Right renal cortex interstitium (tissue), 3 donors: ENCODE data around the gene AAGAB. TPM values are rescaled to one million over a fixed set of nuclear protein-coding genes. Genes with fewer than 3 reads are reported as not detected.

Source experiments
- DNase-seq, 3 donors: peaks; one replicate each; pipeline ENCODE4 v3.0.0-alpha.2; 2013; ENCODE audit warnings: low read depth in 3 of 3, low spot score in 2 of 3
- polyA plus RNA-seq, 3 donors: library from polyadenylated mRNA; unstranded; fragments of 120-200 nt; gene quantifications; one replicate each; pipeline ENCODE4 v1.2.1, GENCODE V29; 2013; ENCODE audit not compliant: insufficient read length in 3 of 3

AAGAB gene
- polyA plus RNA-seq, 3 donors: 62.8 to 72.1 (median 63.3) TPM

DNA sequence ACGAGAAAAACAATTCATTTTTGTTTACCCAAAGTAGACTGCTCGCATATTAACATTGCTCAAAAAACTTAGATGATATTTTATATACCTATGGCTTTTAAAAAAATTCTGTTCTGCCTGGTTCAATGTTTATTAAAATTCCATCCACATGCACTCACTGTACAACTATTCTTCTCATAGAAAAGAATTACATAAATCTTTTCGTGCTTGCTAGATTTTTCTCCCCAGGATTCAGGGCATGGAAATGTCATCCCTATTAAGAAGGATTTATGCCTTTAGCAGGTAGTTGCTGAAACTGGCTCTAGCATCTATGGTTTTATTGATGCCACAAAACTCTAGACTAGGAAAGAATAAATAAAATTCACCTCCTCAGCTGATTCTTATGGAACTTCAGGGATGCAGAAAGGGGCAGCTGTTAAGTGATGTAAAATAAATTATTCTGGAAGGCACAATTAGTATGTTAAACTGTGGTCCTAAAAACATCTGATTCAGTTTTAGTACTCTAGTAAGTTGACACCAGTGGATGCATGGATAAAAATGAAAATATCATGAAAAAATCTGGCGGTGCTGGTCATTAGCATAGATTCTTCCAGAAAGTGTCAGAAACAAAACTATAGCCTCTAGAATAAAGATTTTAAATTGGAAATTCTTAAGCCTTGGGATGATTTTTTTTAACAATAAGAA is 41.6 kb downstream of the AAGAB start:
- no peak for DNase-seq

DNA sequence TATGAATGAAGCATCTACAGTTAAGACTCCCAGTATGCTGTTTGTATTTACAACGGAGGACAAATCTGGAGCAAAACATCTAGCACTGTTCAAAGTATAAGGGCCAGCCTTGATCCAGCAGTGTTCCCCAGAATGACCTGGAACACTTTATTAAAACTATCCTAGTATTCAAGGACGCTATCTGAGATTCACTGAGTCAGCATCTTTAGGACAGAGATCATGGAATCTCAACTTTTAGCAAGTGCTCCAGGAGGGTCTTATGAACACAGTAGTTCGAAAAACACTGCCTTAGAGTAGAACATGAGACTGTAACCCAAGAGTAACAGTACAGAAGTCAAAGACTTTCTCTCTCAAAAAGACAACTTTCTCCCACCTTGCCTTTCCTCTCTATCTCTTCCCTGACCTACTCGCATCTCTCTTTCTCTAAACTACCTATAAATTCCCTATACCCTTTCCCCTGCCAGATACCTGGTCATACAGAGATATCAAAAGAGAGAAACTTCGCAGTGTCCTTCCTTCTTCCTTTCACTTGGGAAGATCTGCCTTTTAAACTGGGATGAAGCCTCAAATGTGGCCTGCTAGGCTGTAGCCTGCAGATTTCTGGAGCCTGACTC is 43.8 kb downstream of the AAGAB start:
- DNase-seq: no peak

GRCh38 chr15:67208396-67208795 is 46.1 kb downstream of the AAGAB start:
- no peak for DNase-seq

- DNase-seq: no peak
These were observed 46.8 kb downstream of the AAGAB start for GRCh38 chr15:67207555-67208207.

DNA sequence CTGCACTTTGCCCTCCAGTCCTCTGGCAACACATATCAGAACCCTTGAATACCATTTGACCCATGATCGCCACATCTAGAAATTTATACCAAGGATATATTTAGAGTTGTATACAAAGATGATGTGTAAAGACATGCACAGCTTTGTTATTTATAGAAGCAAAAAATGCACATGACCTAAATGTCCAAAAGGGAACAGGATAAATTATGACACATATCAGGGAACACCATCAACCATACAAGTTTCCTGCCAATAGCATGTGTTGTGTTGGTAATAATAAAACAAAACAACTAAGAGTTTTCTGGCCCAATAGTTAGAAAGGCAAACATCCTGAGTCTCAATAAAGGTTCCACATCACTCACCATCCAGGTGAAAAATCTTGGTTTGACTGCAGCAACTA is 51.5 kb downstream of the AAGAB start:
- no peak for DNase-seq

- no peak for DNase-seq
These were observed 52.4 kb downstream of the AAGAB start for GRCh38 chr15:67202091-67202490.

GRCh38 chr15:67201136-67201535 is 53.3 kb downstream of the AAGAB start:
- DNase-seq: no peak

GRCh38 chr15:67199881-67200763 is 54.3 kb downstream of the AAGAB start:
- DNase-seq: no peak

DNA sequence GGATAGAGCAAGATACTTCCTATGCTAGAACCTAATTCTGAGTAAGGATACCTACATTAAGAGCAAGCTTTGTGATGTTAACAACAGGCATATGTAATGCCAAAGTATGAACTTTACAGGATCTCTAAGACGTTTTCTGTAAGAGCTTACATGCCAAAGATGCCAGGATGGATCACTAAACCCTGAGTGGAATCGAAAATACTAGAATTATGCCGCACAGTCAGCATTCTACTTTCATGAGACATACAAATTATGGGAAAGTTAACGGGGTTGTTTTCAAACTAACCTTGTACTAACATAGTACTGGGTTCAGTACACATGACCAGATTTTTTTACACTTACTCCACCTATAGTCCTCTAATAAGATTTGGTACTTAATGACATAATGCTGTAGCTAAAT is 55.1 kb downstream of the AAGAB start:
- DNase-seq: no peak

- DNase-seq: no peak
These were observed 56.2 kb downstream of the AAGAB start for GRCh38 chr15:67198157-67198754.

DNA sequence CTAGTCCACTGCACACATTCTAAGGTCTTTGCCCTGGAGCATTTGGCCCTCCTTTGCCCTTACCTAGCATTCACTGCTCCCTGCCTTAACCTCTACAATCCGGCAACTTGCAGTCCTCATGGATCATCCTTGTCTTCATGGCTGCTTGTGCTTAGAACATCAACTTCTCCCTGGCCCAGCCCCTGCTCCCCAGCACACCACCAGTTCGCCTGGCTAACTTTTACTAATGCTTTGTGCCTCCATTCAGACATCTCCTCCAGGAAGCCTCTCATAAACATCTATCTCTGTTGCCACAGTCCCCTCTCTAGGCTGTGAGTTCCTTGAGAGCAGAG is 57.1 kb downstream of the AAGAB start:
- DNase-seq: no peak

DNA sequence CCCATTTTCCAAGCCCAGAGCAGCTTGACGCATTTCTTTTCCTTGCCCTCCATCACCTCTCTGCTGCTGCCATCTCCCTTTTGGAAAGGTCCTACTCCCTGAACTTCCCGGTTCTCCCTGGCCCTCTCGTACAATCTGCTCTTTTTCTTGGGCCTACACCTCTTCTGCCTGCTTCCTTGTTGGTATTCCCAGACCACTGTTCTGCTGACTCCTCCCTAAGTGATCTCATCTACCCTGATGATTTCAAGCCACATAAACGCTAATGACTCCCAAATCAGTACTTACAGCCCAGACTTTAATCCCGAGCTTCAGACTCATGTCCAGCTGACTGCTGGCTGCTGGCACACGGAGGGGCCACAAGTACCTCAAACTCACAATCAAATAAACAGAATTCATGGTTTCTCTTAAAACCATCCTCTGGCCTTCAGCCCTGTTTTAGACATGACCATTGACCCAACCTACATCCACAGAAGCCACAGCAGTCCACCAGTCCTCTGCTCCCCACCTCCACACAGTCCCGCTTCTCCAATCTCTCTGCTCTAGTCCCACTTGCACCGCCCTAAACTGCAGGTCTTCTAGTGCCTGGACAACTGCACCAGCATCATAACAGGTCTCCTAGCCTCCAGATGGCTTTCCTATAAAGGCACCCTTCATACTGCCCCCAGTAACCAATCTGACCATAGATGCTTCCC is 57.6 kb downstream of the AAGAB start:
- no peak for DNase-seq

GRCh38 chr15:67196222-67196621 is 58.2 kb downstream of the AAGAB start:
- DNase-seq: no peak

DNA sequence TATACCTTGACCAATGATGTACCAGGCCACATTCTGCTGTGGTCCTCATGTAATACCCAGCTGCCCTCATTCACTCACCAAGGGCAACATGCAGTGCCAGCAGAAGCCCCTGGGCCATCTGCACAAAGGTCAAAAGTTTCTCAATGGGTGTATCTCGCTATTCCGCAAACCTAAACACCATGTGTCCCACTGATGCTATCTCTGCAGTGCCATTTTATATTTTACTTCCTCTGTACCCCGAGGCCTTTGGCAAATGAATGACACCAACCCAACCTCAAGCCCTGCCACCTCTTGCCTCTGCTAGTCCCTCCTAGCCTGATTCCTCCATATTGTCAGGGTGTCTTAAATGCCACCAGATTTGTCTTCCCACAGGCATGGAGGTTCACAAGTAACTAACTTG is 59.2 kb downstream of the AAGAB start:
- no peak for DNase-seq

DNA sequence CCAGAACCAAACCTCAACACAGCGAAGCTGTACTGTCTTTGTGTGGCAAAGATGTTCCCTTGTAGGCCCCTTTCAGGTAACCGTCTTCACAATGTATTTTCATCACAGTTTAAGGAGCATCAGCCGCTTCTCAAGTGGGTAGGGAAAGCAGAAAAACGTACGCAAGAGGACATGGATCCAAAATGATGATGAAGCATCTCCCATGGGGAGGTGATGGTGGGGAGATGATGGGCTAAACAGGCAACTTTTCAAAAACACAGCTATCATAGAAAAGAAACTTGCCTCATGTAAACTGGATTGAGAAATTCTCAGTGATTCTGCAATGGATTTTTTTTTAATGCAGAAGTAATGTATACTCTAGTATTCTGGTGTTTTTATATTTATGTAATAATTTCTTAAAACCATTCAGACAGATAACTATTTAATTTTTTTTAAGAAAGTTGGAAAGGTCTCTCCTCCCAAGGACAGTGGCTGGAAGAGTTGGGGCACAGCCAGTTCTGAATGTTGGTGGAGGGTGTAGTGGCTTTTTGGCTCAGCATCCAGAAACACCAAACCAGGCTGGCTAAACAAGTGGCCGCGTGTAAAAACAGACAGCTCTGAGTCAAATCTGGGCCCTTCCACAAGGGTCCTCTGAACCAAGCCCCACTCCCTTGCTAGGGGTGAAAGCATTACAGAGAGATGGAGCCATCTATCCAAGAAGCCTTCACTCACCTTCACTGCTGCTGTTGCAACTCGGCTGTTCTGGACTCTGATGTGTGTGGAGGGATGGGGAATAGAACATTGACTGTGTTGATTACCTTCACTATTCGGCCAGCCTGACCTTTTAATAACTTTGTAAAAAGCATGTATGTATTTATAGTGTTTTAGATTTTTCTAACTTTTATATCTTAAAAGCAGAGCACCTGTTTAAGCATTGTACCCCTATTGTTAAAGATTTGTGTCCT is 60.0 kb downstream of the AAGAB start:
- no peak for DNase-seq

DNA sequence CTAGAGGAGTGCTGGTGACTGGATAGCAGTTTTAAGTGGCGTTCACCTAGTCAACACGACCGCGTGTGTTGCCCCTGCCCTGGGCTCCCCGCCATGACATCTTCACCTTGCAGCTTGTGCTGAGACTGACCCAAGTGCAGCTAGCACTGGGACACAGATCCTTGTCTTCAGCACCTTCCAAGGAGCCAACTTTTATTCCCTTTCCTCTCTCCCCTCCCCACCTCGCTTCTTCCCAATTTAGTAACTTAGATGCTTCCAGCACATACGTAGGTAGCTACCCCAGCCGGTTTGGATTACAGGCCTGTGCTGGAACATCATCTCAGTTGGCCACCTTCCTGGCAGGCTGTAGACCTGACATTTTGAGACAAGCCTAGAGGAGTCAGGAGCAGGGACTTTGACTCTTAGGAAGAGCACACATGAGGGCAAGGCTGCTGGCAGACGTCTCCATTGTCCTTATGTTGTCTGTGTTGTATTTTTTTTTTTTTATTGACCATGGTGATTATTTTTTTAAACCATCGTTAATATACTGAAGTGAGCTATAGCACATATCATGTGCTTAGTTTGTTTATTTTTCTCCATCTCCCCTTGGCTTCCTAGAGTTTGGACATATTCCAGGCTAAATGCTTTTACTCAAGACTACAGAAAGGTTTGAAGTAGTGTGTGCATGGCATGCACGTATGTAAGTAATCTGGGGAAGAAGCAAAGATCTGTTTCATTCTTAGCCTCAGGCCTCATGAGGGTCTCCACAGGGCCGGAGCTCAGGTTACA is 61.1 kb downstream of the AAGAB start:
- no peak for DNase-seq

DNA sequence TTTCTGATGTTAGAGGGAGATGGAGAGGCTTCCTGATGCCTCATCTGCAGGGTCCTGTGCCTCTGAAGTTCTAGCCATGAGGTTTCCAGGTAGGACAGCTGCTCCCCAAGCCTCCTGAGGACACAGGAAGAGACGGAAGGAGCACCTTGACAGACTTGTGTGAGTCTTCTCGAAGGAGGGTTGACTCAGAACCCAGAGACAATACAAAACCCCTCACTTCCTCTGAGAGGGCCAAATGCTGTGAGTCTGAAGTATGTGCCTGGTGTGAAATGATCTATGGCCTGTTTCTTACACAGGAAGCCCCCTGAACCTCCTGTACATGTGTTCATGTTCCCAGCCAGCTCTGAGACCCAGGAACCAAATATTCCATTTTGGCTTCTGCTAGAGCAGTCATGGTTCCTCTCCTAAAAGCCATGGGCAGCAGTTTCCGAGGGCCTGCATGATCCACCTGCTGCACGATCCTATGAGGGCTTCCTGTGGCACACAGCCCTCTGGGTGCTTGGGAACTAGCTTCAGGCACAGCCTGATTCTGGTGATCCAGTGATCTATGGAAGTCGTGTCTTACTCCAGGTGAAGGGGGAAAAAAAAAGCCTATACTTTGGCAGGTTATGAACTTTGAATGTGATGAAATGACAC is 62.2 kb downstream of the AAGAB start:
- DNase-seq: no peak

GRCh38 chr15:67190813-67191212 is 63.6 kb downstream of the AAGAB start:
- no peak for DNase-seq
